Kidney glomerular epithelial cell (primary cell): Measurements from ENCODE around the gene MCC.

Source experiments
- DNase-seq: peaks from one replicate; lab custom pipeline; 2025; lab: John Stamatoyannopoulos, UW

The MCC gene

DNA sequence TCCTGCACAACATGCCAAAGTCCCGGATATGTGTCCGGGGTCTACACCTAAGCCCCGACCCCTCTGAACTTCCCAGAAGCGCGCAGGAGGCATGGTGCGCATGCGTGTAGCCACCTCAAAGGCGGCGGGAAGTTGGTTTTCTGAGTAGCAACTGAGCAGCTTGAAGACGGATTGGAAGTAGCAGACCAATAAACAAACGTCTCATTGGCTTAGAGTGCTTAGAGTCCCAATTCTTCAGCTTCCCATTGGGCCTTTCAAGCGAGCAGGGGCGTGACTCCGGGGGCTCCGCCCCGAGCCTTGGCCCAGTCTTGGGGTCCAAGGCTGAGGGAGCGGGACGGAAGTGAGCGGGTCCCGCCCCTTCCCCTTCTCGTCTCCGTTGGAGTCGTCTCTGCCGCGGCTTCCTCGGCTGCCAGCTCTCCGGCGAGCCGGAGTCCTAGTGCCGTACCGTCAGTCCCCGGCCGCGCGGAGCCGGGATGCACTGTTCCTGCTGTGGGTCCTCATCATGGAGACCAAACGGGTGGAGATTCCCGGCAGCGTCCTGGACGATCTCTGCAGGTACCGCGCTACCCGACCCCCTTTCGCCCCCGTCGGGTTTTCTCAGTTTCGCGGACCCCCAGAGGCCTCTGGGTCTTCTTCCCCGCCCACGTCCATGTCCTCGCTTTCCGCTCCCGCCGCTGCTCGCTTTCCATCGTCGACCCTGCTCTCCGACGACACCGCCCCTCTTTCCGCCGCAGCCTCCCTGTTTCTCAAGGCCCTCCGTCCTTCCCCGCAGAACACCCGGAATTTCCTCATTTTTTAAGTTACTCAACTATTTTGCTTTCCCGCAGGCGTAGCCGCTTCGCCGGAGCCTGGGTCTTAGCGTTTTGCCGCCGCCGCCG, 511.6 kb downstream of the MCC start, which contains the start of gene DCP2:
Gene DCP2 (plus strand): TSS at position 367 of the 878 bp plus-strand sequence. CDS start 136 bp downstream, at position 503.
- peak; percentile 99 for DNase-seq

DNA sequence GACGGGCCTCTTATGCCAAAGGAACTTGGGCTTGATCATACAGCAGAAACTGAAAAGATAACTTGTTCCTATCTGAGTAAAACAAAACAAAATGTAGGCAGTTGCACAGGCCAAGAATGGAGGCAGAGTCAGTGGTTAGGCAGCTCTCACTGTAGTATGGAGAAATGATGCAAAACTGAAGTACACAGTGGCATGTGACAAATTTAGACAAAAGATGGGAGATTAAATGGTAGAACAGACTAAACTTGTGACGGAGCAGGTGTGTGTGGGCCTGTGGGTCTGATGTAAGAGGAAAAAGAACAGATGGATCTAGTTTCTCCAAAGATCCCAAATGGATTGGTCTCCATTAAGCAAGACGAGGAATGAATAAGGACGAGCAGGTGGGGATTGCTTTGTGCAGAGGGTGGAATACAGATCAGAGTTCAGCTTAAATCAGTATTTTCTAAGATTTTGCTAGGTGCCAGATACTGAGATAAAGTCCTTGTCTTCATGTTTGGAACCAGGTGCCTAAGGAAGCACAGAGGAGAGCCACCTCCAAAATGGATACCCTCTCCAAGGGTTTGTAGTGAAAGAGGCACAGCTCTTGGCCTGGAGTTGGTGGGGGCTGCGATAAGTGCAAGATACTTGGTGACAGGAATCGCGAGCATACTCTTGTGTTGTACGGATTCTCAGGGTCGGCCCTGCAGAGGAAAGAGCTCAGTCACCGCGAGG, 512.4 kb downstream of the MCC start:
- DNase-seq: no peak

DNA sequence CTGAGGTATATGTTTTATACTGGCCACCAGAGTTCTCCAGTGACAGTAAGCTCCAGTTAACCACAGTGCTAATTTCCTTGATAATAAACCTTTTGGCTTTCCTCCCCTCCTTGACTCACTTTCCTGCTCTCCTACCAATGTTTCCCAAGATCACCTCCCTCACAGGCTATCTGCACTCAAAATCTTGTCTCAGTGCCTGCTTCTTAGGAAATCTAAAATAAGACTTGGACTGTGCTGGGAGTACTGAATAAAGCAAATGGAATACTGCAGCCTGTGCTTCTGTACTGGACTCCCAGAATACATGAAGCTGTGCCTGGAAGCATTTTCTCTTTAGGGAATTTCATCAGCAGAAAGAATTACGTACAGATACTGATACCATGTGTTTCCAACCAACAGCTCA, 513.4 kb downstream of the MCC start:
- DNase-seq: no peak

DNA sequence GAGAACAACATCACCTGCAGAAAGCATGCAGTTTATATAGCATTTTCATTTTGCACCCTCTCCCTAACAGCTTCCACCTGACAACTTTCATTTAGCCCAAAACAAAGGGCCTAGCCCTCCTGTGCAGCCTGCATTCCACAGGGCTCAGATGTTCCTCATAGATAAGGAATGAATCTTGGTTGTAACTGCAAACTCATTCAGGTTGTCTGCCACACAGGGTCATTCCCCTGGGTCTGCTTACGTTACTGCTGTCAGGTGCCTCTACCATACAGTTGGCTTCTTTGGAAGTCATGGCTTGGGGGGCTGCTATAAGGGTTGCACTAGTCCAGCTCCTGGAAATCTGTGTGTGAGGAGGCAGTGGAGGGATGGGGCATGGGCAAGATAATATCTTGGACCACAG, 514.3 kb downstream of the MCC start:
- DNase-seq: no peak

DNA sequence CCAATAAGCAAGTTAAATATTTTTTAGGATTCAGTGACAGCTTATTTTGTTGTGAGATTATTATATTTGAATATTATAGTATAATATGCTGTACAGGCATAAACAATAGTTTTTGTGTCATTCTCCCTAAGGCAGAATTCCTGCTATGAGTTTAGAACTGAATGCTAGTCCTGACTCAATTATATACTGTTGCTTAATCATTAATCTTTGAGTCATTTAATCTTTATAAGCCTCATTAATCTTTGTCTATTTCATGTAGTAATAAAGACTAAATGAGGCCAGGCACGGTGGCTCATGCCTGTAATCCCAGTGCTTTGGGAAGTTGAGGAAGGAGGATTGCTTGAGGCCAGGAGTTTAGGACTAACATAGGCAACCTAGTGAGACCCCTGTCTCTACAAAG, 515.2 kb downstream of the MCC start:
- peak; percentile 34 for DNase-seq
